RPMI7951 (cell line): ENCODE measurements around the gene PANK4. TPM values are rescaled to one million over a fixed set of nuclear protein-coding genes. Genes with fewer than 3 reads are reported as not detected.
A peak's percentile ranks its signal among the peaks of the same experiment; 100 is the strongest.

ENCODE experiments used
- DNase-seq: peaks from one replicate; pipeline ENCODE4 v3.0.0-alpha.2; 2012; ENCODE audit warnings: low read depth
- total RNA-seq: library from RNA; depleted of rRNA; stranded (reverse); fragments of >200 nt; shearing (Covaris generic); gene quantifications from 2 replicates; pipeline ENCODE4 v1.2.3, GENCODE V29; 2014

Gene PANK4
- total RNA-seq, 1 experiment from 2014 or later: 15.0 TPM

- no peak for DNase-seq
Measured at GRCh38 chr1:2528966-2529783, 2.8 kb upstream of the PANK4 start.

- no peak for DNase-seq
Measured at GRCh38 chr1:2528611-2528965, 2.2 kb upstream of the PANK4 start.

DNA sequence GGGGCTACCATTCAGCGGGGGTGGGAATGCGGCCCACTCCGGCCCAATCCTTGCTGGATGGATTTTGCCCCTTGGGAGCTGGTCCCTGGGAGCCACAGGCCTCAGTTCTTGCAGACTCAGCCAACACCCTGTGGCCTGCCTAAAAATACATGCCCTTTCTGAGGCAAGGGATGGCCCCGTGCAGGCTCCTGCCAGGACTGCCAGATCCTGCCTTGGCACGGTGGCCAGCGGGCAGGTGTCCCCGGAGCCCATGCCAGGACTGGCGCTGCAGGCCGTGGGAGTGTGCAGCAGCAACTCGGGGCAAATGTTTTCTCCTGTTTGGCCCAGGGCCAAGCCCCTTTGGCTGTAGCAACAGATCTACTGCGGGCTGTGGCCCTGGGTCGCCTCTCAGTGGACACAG, 1.6 kb upstream of the PANK4 start:
- no peak for DNase-seq

- no peak for DNase-seq
Measured at GRCh38 chr1:2527556-2527860, 1.1 kb upstream of the PANK4 start.

DNA sequence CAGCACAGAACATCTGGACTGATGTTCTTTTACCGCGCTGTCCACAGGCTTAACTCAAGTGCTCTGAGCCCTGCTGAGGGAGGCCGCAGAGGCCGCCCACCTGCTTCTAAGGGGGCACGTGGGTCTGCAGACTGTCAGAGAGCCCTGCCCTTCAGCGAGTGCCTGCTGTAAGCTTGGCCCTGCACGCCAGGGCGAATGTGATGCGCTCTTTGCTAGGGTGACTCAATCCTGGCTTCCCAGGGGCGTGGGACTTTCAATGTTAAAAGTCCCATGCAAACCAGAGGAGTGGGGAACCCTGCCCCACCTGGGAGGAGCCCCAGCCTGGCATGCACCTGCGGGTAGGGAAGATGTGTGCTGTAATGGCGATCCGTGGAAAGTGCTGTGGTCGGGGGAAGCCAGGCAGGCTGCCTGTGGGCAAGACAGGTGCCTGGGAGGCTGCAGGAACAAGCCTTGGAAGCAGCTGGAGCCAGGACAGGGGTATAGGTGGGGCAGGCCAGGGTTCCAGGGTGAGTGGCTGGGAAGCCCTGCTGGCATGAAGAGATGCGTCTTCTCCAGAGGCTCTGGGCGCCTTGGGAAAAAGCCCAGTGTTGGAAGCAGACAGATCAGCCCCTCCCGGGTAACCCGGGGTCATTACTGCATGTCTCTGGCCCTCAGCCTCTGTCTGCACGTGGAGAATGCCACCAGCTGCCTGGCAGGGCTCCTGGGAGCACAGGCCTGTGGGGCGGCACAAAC, 594 bp upstream of the PANK4 start:
- DNase-seq: peak; percentile 52

DNA sequence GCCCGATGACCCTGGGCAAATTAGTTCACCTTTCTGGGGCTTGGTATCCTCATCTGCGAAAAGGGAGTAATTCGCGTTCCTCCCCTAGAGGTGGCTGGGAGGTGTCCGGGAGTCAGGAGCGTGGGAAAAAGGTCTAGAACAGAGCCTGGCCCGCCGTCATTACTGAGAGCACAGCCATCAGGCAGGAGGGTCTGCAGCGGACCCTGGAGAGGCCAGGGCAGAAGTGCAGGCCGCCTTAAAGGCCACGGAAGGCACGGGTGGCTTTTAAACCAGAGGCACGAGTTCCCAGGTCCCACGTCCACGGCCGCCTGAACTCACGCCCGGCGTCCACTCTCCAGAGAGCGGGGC, 850 bp downstream of the PANK4 start:
- no peak for DNase-seq

- DNase-seq: no peak
Measured at GRCh38 chr1:2523891-2524609, 2.3 kb downstream of the PANK4 start.

- DNase-seq: no peak
Measured at GRCh38 chr1:2523191-2523890, 3.1 kb downstream of the PANK4 start.

GRCh38 chr1:2522230-2522629, 4.2 kb downstream of the PANK4 start:
- DNase-seq: no peak

DNA sequence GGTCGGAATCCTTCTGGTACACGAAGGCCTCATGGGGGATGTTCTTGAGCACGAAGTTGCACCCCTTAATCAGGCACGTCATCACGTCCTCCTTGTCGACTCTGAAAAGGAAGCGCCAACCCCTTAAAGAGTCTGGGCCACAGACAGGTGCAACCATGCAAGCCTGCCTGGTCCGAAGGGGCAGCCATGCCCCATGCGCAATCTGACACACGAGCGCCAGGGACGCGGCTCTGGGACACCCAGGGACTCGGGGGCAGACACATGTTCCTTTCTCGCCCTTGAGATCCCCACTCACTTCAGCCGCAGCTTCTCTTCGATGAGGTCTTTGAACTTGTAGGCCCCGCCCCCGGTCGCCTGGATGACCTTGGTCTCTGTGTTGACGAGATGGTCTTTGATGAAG, 5.6 kb downstream of the PANK4 start:
- DNase-seq: no peak

- no peak for DNase-seq
Measured at GRCh38 chr1:2520206-2520605, 6.2 kb downstream of the PANK4 start.

- DNase-seq: no peak
Measured at GRCh38 chr1:2519729-2520128, 6.7 kb downstream of the PANK4 start.

DNA sequence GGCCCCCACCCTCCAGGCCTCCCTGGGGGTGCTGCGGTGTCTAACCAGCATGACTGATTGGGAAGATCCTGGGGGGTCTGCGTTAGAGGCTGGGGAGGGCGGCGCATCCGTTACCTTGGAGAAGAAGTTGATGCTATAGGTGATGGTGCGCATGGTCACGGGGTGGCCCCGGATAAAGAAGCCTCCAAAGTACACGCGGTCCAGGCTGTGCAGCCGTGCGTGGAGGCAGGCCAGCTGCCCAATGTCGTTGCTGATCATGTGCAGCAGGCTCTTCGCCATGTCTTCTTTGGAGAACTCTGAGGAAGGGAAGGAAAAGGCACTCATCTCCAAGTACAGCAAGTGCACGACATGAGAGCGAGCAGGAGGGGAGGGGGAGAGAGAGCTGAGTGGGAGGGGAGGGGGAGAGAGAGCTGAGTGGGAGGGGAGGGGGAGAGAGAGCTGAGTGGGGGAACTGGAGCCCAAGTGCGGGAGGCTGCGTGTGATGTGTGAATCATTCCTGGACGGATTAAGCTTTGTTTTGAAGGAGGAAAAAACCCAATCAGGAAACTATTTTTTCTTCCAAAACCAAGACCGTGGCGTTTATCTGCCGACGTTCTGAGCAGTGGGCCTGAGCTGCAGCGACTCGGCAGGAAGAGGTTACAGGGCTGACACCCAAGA, 7.2 kb downstream of the PANK4 start:
- DNase-seq: no peak

GRCh38 chr1:2518528-2518927, 7.9 kb downstream of the PANK4 start:
- DNase-seq: no peak

DNA sequence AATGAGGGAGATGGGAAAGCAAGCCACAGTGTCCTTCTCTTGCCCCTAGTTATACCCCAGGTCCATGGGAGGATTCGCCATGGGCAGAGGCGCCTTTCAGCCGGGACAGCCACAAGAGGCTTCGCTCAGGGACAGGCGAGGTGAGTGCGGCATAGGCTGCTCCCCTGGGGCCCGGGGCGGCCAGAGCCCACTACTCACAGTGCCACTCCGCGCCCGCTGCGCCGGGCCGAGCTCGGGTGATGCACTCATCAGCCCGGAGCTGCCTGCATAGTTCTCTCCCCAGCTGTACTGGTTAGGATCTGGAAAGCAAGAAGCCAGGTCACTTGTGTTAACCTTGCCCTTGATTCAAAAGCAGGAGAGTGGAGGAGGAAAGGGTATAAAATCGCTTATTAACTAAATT, 8.4 kb downstream of the PANK4 start:
- no peak for DNase-seq

- DNase-seq: no peak
Measured at GRCh38 chr1:2516946-2517345, 9.4 kb downstream of the PANK4 start.

DNA sequence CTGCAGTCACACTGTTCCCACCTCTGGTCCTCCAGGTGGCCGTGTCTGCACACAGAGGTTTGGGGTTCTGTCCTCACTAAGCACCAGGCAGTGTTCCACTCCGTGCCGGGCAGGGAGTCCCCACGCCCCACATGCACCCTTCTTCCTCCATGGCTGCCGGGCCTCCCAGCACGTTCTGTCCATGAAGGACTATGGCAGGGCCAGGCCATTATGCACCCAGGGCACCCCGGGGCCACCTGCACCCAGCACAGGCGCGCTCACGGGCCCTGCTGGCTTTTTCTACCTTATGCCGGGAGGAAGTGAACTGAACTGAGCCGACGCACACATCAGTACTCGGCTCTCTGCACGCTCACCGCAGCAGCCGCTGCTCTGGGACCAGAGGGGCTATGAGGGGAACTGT, 10.3 kb downstream of the PANK4 start:
- no peak for DNase-seq

GRCh38 chr1:2515763-2516080, 10.7 kb downstream of the PANK4 start:
- no peak for DNase-seq

GRCh38 chr1:2514863-2515762, 11.3 kb downstream of the PANK4 start:
- DNase-seq: no peak

DNA sequence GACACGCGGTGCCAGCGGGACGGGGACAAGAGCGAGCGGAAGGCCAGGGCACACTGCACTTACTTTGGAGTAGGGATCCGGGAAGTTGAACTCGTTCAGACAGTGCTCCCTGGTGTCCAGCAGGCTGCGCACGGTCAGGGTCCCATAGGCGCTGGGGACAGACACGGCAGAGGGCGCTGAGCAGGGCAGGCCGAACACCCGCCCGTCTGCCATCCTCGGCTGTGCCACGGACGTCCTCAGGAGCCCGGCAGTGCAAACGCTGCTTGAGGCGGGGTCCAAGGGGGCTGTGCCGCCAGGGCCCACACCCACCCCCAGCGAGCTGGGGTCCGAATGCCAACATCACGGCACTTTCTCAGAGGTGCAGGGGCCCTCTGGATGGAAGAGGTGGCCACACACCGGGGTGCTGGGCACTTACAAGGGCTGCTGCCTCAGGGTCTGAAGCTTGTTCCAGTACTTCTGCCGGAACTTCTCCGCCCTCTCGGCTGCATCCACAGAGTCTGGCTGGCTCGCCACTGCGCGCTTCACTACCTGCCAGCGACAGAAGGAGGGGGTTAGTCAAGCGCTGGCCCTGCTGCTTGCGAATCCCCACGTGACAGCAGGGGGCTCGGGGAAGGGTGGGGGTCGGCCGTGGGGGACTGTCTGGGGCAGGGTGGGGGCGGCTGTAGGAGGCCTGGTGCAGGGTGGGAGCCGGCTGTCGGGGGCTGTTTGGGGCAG, 12.3 kb downstream of the PANK4 start:
- DNase-seq: no peak
